Measurements from ENCODE around the gene GREM2. TPM values are rescaled to one million over a fixed set of nuclear protein-coding genes. Genes with fewer than 3 reads are reported as not detected.

The GREM2 gene
- total RNA-seq, 4 donors from 2014 or later, result 0.22 to 1.2 (median 0.35) TPM

GRCh38 chr1:240618946-240619345, 7.0 kb upstream of the GREM2 start:
- no peak overlapping the region for H3K27ac ChIP-seq
- H3K27me3 ChIP-seq, result no peaks in the 10 kb centered on the region
- no peak for TF ChIP-seq POLR2A (IDR thresholded peaks at IDR 0.05)
- no peak for TF ChIP-seq CTCF (IDR thresholded peaks at IDR 0.05)
- no peaks in the 10 kb centered on the region for H3K4me1 ChIP-seq
- no peaks in the 10 kb centered on the region for H3K36me3 ChIP-seq
- H3K4me3 ChIP-seq (replicated peaks in 1 of 3), result no peak overlapping the region
- DNase-seq, result no peak
- intact Hi-C loops (cut with DNase I), result no loop called here
- WGBS, 2 donors, result 76 to 77% methylated on average over 4 of the region's 4 CpGs
- H3K9me3 ChIP-seq, result no peaks in the 10 kb centered on the region

- 93 to 95% methylated on average over 4 of the region's 4 CpGs for WGBS, 2 donors
- no peak for TF ChIP-seq CTCF (IDR thresholded peaks at IDR 0.05)
- TF ChIP-seq POLR2A (IDR thresholded peaks at IDR 0.05), result no peak
- intact Hi-C loops (cut with DNase I), result no loop called here
- Histone ChIP-seq H3K4me1 (no peaks in the 10 kb centered on the region), H3K27me3 (no peaks in the 10 kb centered on the region), H3K27ac (no peak overlapping the region), H3K4me3 (replicated peaks in 1 of 3) (no peak overlapping the region), H3K9me3 (no peaks in the 10 kb centered on the region), H3K36me3 (no peaks in the 10 kb centered on the region)
- no peak for DNase-seq
These were observed 4.1 kb upstream of the GREM2 start for GRCh38 chr1:240616018-240616417.

- H3K4me3 ChIP-seq (replicated peaks in 1 of 3), result no peak overlapping the region
- DNase-seq, result no peak
- H3K27ac ChIP-seq, result no peak overlapping the region
- H3K27me3 ChIP-seq, result no peaks in the 10 kb centered on the region
- no peaks in the 10 kb centered on the region for H3K36me3 ChIP-seq
- no peaks in the 10 kb centered on the region for H3K9me3 ChIP-seq
- no peaks in the 10 kb centered on the region for H3K4me1 ChIP-seq
- intact Hi-C loops (cut with DNase I), result no loop called here
- 67% methylated on average over 5 of the region's 5 CpGs for WGBS, 2 donors
- TF ChIP-seq CTCF (IDR thresholded peaks at IDR 0.05) (no peak), POLR2A (IDR thresholded peaks at IDR 0.05) (no peak)
These were observed 1.6 kb upstream of the GREM2 start for GRCh38 chr1:240613356-240614142.

GRCh38 chr1:240612811-240613210, 856 bp upstream of the GREM2 start:
- DNase-seq, result no peak
- no peak overlapping the region for H3K27ac ChIP-seq
- no peaks in the 10 kb centered on the region for H3K9me3 ChIP-seq
- intact Hi-C loops (cut with DNase I), result no loop called here
- H3K4me3 ChIP-seq (replicated peaks in 1 of 3), result no peak overlapping the region
- WGBS, 2 donors, result 77 to 86% methylated on average over 6 of the region's 6 CpGs
- no peaks in the 10 kb centered on the region for H3K36me3 ChIP-seq
- no peak for TF ChIP-seq CTCF (IDR thresholded peaks at IDR 0.05)
- no peak for TF ChIP-seq POLR2A (IDR thresholded peaks at IDR 0.05)
- no peaks in the 10 kb centered on the region for H3K4me1 ChIP-seq
- H3K27me3 ChIP-seq, result no peaks in the 10 kb centered on the region

- TF ChIP-seq POLR2A (IDR thresholded peaks at IDR 0.05) (no peak), CTCF (IDR thresholded peaks at IDR 0.05) (no peak)
- 31 to 39% methylated on average over 12 of the region's 12 CpGs for WGBS, 2 donors
- intact Hi-C loops (cut with DNase I), result no loop called here
- Histone ChIP-seq H3K27me3 (no peaks in the 10 kb centered on the region), H3K4me3 (replicated peaks in 1 of 3) (peak overlapping the region in 2 of 3 donors; percentile 33 to 38), H3K36me3 (no peaks in the 10 kb centered on the region), H3K4me1 (no peaks in the 10 kb centered on the region), H3K9me3 (no peaks in the 10 kb centered on the region), H3K27ac (no peak overlapping the region)
- no peak for DNase-seq
These were observed 732 bp downstream of the GREM2 start for GRCh38 chr1:240611228-240611618.
